Adrenal gland (tissue), 12 donors: ENCODE results near the gene LOXHD1. TPM values are rescaled to one million over a fixed set of nuclear protein-coding genes. Genes with fewer than 3 reads are reported as not detected.

Source experiments
- DNase-seq, 7 donors: peaks; one replicate each; pipeline ENCODE4 v3.0.0-alpha.2; 2019 to 2020
- H3K27ac ChIP-seq, 5 donors: fragments of 200-600 bp; sonication (generic) in 4 of 5; 1 replicate in 3 of 5; 2 replicates in 2 of 5; pipeline versions ENCODE4 v1.5.1 to v1.8.0; 2016 to 2020; ENCODE audit warnings: mild to moderate bottlenecking in 1 of 5
- H3K27me3 ChIP-seq: fragments of 200-600 bp; 2 replicates; pipeline ENCODE4 v1.8.0; 2021
- H3K36me3 ChIP-seq, 2 donors: fragments of 200-600 bp; replicated peaks in 1 of 2; 1 replicate in 1 of 2; 2 replicates in 1 of 2; pipeline versions ENCODE4 v1.5.1 to v1.8.0; 2018 to 2022
- H3K4me1 ChIP-seq, 2 donors: fragments of 200-600 bp; replicated peaks in 1 of 2; 1 replicate in 1 of 2; 2 replicates in 1 of 2; pipeline versions ENCODE4 v1.5.1 to v1.8.0; 2018 to 2021
- H3K4me3 ChIP-seq, 4 donors: fragments of 200-600 bp; sonication (generic) in 3 of 4; one replicate each; pipeline ENCODE4 v1.5.1; 2016 to 2018
- H3K9me3 ChIP-seq, 3 donors: fragments of 200-600 bp; sonication (generic) in 1 of 3; replicated peaks in 1 of 3; 1 replicate in 2 of 3; 2 replicates in 1 of 3; pipeline versions ENCODE4 v1.5.1 to v1.8.0; 2016 to 2021
- POLR2A ChIP-seq, 2 donors: fragments of 450-650 bp; IDR thresholded peaks; one replicate each; pipeline ENCODE4 v1.6.1; 2017; ENCODE audit warnings: antibody characterized with exemption in 2 of 2, mild to moderate bottlenecking in 2 of 2, moderate library complexity in 1 of 2
- WGBS, 4 donors: extraction: QIAGEN DNeasy Blood & Tissue Kit in 2 of 4; methylation state at CpG; one replicate each; pipeline versions ENCODE4 v1.1.5 to v1.1.7; 2013 to 2017; 5-methylcytosine and 5-hydroxymethylcytosine counted together
- intact Hi-C, 2 donors: fragments of 100-400 bp; cut with DNase I; formaldehyde crosslinking; loops; one replicate each; pipeline versions ENCODE4 v1.14.1 to v1.15.0; 2022 to 2023
- polyA plus RNA-seq, 3 donors: library from polyadenylated mRNA; stranded (reverse); fragments of 200-250 nt in 2 of 3; fragments of 350-450 nt in 1 of 3; fragmentation: Illumina TruSeq in 1 of 3; extraction: RNeasy Lipid Tissue Mini Kit (QIAGEN cat#74804) in 1 of 3; gene quantifications; one replicate each; pipeline ENCODE4 v1.2.3, GENCODE V29; 2013 to 2014
- total RNA-seq, 9 donors: library from RNA; depleted of rRNA in 4 of 9; stranded (reverse); fragments of >200 nt in 4 of 9; fragments of 120-200 nt in 1 of 9; fragmentation: NEBNext Ultra II Directional in 1 of 9; extraction: Animal tissue kit (Norgen Biotek cat#: 25700) in 1 of 9; gene quantifications; one replicate each; pipeline versions ENCODE4 v1.1.0 to v1.2.4, GENCODE V29; 2013 to 2023
- TF ChIP-seq, protein P1 (sequence below), 6 experiments: fragments of 450-650 bp in 4 of 6; fragments of 200-600 bp in 2 of 6; sonication (generic) in 1 of 6; IDR thresholded peaks; 1 replicate in 5 of 6; 2 replicates in 1 of 6; pipeline versions ENCODE4 v1.5.1 to v1.8.0; 2016 to 2021; ENCODE audit warnings: antibody characterized with exemption in 6 of 6, mild to moderate bottlenecking in 2 of 6, moderate library complexity in 1 of 6
- donor health status: healthy with polysubstance abuse.
- donor health status: Bipolar disorder and iron deficiency.
- donor health status: DM: yes; HTN: yes; CAD: no.
- donor health status: DM: no; HTN: no; CAD: no.
- donor health status: DM: no; HTN: no; CAD: no.
- donor health status: DM: yes; HTN: yes; CAD: no.

The LOXHD1 gene
- total and polyA plus RNA-seq, 12 donors, result 0.08 to 0.30 (median 0.16) TPM; not detected in 7

DNA sequence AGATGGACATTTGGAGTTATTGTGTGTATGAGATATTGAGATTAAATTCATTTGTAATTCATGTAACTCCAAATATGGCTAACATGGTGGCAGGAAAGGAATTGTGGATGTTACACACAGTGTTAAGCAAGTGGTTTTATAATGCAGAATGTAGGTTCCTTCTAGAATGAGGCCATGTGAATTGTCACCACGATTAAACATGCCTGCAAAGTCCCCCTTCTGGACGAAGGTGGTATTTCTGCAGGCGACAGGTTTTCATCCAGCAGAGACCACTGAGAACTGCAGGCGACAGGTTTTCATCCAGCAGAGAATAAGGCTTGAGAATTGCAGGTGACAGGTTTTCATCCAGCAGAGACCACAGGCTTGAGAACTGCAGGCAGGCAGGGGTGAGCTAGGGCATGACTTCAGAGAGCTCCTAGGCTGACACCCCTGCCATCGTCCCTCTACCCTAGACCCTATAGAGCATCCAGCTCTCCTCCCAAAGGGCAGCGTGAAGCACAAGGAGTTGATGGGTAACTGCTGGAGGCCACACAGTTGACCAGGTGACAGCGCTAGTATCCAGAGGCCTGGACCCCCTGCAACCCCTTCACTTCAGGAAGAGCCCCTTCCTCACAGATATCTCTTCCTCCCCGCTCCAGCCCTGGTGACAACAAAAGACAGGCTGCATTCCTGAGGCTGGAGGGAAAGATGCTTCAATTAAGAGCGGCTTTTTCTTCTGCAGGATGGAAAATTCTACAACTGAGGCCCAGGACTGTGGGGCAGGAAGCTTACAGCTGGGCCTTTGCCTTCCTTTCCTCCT, 175.8 kb downstream of the LOXHD1 start:
- no peaks in the 10 kb centered on the region for H3K36me3 ChIP-seq
- H3K4me1 ChIP-seq, result no peaks in the 10 kb centered on the region
- intact Hi-C loops, result loop anchor here in 1 of 2 donors (5.0 kb wide), 1 partner anchor 199 kb away; no protein-coding TSS in a partner anchor
- H3K27me3 ChIP-seq, result no peaks in the 10 kb centered on the region
- no peaks in the 10 kb centered on the region for H3K9me3 ChIP-seq
- TF ChIP-seq, protein P1, sequence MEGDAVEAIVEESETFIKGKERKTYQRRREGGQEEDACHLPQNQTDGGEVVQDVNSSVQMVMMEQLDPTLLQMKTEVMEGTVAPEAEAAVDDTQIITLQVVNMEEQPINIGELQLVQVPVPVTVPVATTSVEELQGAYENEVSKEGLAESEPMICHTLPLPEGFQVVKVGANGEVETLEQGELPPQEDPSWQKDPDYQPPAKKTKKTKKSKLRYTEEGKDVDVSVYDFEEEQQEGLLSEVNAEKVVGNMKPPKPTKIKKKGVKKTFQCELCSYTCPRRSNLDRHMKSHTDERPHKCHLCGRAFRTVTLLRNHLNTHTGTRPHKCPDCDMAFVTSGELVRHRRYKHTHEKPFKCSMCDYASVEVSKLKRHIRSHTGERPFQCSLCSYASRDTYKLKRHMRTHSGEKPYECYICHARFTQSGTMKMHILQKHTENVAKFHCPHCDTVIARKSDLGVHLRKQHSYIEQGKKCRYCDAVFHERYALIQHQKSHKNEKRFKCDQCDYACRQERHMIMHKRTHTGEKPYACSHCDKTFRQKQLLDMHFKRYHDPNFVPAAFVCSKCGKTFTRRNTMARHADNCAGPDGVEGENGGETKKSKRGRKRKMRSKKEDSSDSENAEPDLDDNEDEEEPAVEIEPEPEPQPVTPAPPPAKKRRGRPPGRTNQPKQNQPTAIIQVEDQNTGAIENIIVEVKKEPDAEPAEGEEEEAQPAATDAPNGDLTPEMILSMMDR (IDR thresholded peaks at IDR 0.05), result peak; percentile 54 to 76 (median 73)
- no peak for TF ChIP-seq POLR2A (IDR thresholded peaks at IDR 0.05)
- H3K4me3 ChIP-seq, result no peak overlapping the region
- no peak overlapping the region for H3K27ac ChIP-seq
- 55 to 62% (median 59%) methylated on average over 8 to 9 of the region's 9 CpGs for WGBS, 4 donors
- peak; percentile 24 to 81 (median 43) for DNase-seq

DNA sequence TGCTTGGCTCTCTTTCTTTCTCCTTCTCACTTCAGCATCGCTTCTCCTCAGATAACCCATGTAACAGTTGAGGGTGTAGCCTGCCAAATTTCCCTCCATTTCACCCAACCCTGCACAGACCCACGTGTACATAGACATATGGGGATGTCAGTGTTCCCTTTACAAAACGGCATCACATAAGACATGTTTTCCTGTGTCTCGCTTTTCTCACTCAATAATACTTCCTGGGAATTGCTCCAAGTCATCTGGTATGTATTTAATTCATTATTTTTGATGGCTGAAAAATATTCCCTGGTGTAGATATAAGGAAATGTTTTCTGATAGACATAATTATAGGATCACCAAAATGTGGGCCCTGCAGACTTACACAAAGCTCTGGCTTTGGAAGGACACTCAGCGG, 176.8 kb downstream of the LOXHD1 start:
- DNase-seq, result no peak
- 51 to 57% (median 57%) methylated on average over 5 of the region's 5 CpGs for WGBS, 4 donors
- H3K36me3 ChIP-seq, result no peaks in the 10 kb centered on the region
- TF ChIP-seq, protein P1 (IDR thresholded peaks at IDR 0.05), result no peak
- TF ChIP-seq POLR2A (IDR thresholded peaks at IDR 0.05), result no peak
- H3K27ac ChIP-seq, result no peak overlapping the region
- no peak overlapping the region for H3K4me3 ChIP-seq
- H3K27me3 ChIP-seq, result no peaks in the 10 kb centered on the region
- H3K9me3 ChIP-seq, result no peaks in the 10 kb centered on the region
- H3K4me1 ChIP-seq, result no peaks in the 10 kb centered on the region
- intact Hi-C loops, result loop anchor here in 1 of 2 donors (5.0 kb wide), 1 partner anchor 198 kb away; no protein-coding TSS in a partner anchor

DNA sequence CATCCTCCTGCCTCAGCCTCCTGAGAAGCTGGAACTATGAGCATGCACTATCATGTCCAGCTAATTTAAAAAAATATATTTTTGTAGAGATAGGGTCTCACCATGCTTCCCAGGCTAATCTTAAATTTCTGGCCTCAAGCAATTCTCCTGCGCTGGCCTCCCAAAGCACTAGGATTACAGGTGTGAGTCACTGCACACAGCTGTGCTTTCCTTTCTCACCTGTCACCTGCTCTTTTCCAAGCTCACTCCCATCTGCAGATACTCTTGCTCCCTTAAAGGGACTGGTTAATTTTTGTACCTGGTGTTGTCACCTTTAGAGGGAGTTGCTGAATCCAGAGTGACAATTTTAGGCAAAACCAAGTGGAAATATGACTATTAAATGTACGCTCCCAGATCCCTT, 178.2 kb downstream of the LOXHD1 start:
- WGBS, 4 donors, result 92 to 97% (median 94%) methylated on average over 2 of the region's 2 CpGs
- Histone ChIP-seq H3K27me3 (no peaks in the 10 kb centered on the region), H3K36me3 (no peaks in the 10 kb centered on the region), H3K9me3 (no peaks in the 10 kb centered on the region), H3K27ac (no peak overlapping the region), H3K4me1 (no peaks in the 10 kb centered on the region), H3K4me3 (no peak overlapping the region)
- intact Hi-C loops, result no loop called here
- DNase-seq, result no peak
- TF ChIP-seq, protein P1 (IDR thresholded peaks at IDR 0.05), result no peak
- TF ChIP-seq POLR2A (IDR thresholded peaks at IDR 0.05), result no peak

DNA sequence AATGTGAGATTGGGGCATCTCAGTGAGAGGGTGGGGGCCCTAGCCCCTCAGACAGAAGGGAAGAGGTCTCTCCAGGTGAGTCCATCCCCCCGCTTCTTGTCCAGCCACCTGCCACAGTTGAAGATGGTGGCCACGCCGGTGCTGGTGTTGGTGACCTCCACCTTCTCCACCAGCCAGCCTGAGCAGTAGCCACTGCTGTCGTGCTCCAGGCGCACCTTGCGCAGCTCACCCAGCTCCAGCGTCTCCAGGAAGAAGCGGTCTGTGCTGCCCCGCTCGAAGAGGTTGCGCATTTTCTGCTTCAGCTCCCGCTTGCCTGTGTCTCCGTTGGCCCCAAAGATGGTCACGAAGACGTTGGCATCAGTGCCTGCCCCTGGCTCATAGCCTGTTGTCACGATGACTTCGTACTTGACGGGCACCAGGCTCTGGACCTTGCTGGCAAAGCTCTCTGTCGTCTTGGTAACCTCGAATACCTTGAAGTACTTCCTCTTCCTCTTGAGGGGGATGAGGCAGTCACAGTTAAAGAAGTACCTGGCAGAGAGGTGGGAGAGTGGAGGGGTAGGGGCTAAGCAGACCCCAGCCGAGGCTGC, 179.5 kb downstream of the LOXHD1 start:
- Histone ChIP-seq H3K27me3 (no peaks in the 10 kb centered on the region), H3K4me1 (no peaks in the 10 kb centered on the region), H3K27ac (no peak overlapping the region), H3K36me3 (no peaks in the 10 kb centered on the region), H3K9me3 (no peaks in the 10 kb centered on the region), H3K4me3 (no peak overlapping the region)
- intact Hi-C loops, result no loop called here
- 75 to 84% (median 80%) methylated on average over 20 to 21 of the region's 21 CpGs for WGBS, 4 donors
- DNase-seq, result peak in 1 of 7 donors; percentile 36
- TF ChIP-seq POLR2A (IDR thresholded peaks at IDR 0.05), result no peak
- TF ChIP-seq, protein P1 (IDR thresholded peaks at IDR 0.05), result no peak
